ENCODE results near the gene NFIX. TPM values are rescaled to one million over a fixed set of nuclear protein-coding genes. Genes with fewer than 3 reads are reported as not detected.

Gene NFIX
- total and polyA plus RNA-seq, 9 of the 15 experiments (the other 6 are each of a cell fraction or from before 2014, with no cell fraction given): 0.28 to 26.8 (median 5.4) TPM

DNA sequence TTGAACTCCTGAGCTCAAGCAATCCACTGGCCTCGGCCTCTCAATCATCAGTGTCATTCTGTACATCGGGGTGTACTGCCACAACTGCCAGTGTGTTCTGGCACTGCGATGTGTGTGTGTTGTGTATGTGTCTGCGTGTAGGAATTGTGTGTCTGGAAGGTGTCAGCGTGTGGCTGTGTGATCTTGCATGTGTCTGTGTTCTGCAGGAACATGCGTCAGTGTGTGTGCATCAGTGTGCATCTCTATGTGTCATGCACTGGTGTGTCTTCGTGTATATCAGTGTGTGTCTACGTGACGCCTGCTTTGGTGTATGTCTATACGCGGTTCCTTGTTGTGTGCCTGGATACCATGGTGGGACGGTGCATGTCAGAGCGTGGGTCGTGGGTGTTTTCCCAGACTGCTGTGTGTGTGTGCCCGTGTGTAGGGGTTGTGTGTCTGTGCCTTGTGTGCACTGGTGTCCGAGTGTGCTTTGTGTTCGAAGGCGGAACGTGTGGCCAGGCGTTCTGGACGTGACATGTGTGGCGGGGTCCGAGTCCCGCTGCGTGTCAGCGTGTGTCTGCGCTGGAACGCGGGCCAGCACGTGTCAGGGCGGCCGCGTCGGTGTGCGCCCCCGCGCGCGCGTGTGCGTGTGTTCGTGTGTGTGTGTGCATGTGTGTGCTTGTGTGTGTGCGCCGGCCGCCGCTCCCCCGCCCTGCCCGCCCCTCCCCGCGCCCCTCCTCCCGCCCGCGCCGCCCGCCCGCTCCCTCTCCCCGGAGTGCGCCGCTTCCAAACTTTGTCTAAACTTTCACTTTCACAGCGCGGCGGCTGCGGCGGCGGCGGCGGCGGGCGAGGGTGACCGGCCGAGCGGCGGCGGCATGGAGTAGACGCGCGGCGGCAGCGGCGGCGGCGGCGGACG is at the start of gene NFIX (continued):
- TF ChIP-seq KAT7 (CRISPR knock-in tag; IDR thresholded peaks at IDR 0.05; ENCODE audit: borderline replicate concordance) (0 out of 2 replicates have a peak, but pooled peaks have one; percentile 32), ZNF354B (CRISPR knock-in tag; IDR thresholded peaks at IDR 0.05) (no peak), MED1 (CRISPR knock-in tag; IDR thresholded peaks at IDR 0.05; ENCODE audit: borderline replicate concordance) (0 out of 2 replicates have a peak, but pooled peaks have one; percentile 16), ZNF41 (CRISPR knock-in tag; conservative IDR thresholded peaks at IDR 0.05) (no peak), U2AF1 (optimal IDR thresholded peaks at IDR 0.05; ENCODE audit: low read depth, low read length) (no peak), TBP (optimal IDR thresholded peaks at IDR 0.05; ENCODE audit: low read depth, low read length) (no peak), HDGF (IDR thresholded peaks at IDR 0.05) (0 out of 2 replicates have a peak, but pooled peaks have one; percentile 87), CSDE1 (IDR thresholded peaks at IDR 0.05) (no peak; a peak in 1 of 4 replicates), CEBPB (tag; IDR thresholded peaks at IDR 0.05) (no peak), MCM7 (IDR thresholded peaks at IDR 0.05) (no peak), TCFL5 (CRISPR knock-in tag; conservative IDR thresholded peaks at IDR 0.05) (no peak), NRF1 (conservative IDR thresholded peaks at IDR 0.05 in 1 of 2, IDR thresholded peaks at IDR 0.05 in 1 of 2) (peak; percentile 31 to 52; a peak in 1 of 4 replicates), POLR2G (IDR thresholded peaks at IDR 0.05; ENCODE audit: low read depth, low read length) (peak; percentile 68), ZFP30 (CRISPR knock-in tag; IDR thresholded peaks at IDR 0.05; ENCODE audit: borderline replicate concordance) (no peak)
- TF ChIP-seq, protein P1, sequence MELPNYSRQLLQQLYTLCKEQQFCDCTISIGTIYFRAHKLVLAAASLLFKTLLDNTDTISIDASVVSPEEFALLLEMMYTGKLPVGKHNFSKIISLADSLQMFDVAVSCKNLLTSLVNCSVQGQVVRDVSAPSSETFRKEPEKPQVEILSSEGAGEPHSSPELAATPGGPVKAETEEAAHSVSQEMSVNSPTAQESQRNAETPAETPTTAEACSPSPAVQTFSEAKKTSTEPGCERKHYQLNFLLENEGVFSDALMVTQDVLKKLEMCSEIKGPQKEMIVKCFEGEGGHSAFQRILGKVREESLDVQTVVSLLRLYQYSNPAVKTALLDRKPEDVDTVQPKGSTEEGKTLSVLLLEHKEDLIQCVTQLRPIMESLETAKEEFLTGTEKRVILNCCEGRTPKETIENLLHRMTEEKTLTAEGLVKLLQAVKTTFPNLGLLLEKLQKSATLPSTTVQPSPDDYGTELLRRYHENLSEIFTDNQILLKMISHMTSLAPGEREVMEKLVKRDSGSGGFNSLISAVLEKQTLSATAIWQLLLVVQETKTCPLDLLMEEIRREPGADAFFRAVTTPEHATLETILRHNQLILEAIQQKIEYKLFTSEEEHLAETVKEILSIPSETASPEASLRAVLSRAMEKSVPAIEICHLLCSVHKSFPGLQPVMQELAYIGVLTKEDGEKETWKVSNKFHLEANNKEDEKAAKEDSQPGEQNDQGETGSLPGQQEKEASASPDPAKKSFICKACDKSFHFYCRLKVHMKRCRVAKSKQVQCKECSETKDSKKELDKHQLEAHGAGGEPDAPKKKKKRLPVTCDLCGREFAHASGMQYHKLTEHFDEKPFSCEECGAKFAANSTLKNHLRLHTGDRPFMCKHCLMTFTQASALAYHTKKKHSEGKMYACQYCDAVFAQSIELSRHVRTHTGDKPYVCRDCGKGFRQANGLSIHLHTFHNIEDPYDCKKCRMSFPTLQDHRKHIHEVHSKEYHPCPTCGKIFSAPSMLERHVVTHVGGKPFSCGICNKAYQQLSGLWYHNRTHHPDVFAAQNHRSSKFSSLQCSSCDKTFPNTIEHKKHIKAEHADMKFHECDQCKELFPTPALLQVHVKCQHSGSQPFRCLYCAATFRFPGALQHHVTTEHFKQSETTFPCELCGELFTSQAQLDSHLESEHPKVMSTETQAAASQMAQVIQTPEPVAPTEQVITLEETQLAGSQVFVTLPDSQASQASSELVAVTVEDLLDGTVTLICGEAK (IDR thresholded peaks at IDR 0.05): peak; percentile 70
- TF ChIP-seq, protein P1 (CRISPR knock-in tag; IDR thresholded peaks at IDR 0.05): no peak
- TF ChIP-seq, protein P2, sequence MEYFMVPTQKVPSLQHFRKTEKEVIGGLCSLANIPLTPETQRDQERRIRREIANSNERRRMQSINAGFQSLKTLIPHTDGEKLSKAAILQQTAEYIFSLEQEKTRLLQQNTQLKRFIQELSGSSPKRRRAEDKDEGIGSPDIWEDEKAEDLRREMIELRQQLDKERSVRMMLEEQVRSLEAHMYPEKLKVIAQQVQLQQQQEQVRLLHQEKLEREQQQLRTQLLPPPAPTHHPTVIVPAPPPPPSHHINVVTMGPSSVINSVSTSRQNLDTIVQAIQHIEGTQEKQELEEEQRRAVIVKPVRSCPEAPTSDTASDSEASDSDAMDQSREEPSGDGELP (CRISPR knock-in tag; IDR thresholded peaks at IDR 0.05; ENCODE audit: borderline replicate concordance): peak; percentile 28; the same call in 1 of the 2 replicates
